GM12874 (cell line): ENCODE data around the gene CCIN.

Experiments
- TF ChIP-seq, protein P1 (sequence below): IDR thresholded peaks from 2 replicates; pipeline ENCODE4 v1.5.1; 2011; ENCODE audit warnings: low read depth, mild to moderate bottlenecking, control low read depth, low read length, moderate library complexity; ENCODE audit not compliant: insufficient read depth

Gene CCIN

GRCh38 chr9:36127652-36128244 is 41.4 kb upstream of the CCIN start:
- TF ChIP-seq, protein P1, sequence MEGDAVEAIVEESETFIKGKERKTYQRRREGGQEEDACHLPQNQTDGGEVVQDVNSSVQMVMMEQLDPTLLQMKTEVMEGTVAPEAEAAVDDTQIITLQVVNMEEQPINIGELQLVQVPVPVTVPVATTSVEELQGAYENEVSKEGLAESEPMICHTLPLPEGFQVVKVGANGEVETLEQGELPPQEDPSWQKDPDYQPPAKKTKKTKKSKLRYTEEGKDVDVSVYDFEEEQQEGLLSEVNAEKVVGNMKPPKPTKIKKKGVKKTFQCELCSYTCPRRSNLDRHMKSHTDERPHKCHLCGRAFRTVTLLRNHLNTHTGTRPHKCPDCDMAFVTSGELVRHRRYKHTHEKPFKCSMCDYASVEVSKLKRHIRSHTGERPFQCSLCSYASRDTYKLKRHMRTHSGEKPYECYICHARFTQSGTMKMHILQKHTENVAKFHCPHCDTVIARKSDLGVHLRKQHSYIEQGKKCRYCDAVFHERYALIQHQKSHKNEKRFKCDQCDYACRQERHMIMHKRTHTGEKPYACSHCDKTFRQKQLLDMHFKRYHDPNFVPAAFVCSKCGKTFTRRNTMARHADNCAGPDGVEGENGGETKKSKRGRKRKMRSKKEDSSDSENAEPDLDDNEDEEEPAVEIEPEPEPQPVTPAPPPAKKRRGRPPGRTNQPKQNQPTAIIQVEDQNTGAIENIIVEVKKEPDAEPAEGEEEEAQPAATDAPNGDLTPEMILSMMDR: no peak

- TF ChIP-seq, protein P1: no peak
Measured at GRCh38 chr9:36128349-36128748, 40.8 kb upstream of the CCIN start.

GRCh38 chr9:36129139-36129538 is 40.0 kb upstream of the CCIN start:
- TF ChIP-seq, protein P1: no peak

DNA sequence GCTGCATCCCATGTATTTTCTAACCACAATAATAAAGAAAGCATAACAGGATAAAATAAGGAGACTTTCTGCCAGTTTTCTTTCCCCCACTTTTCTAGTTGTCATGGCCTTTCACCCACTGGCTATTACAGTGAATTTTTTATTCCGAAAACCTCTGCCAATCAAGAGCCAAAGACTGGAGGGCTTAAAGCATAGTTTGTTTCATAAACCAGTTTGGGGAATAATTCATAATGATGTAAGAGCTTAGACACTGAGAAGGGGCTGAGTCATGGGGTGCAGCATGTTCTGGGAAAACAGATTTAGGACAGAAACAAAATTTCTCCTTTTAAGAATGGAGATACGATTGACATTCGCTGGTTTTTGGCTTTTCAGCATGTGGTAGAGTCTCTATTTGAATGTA is 37.1 kb upstream of the CCIN start:
- TF ChIP-seq, protein P1: no peak

GRCh38 chr9:36134761-36135505 is 34.3 kb upstream of the CCIN start:
- TF ChIP-seq, protein P1: no peak

DNA sequence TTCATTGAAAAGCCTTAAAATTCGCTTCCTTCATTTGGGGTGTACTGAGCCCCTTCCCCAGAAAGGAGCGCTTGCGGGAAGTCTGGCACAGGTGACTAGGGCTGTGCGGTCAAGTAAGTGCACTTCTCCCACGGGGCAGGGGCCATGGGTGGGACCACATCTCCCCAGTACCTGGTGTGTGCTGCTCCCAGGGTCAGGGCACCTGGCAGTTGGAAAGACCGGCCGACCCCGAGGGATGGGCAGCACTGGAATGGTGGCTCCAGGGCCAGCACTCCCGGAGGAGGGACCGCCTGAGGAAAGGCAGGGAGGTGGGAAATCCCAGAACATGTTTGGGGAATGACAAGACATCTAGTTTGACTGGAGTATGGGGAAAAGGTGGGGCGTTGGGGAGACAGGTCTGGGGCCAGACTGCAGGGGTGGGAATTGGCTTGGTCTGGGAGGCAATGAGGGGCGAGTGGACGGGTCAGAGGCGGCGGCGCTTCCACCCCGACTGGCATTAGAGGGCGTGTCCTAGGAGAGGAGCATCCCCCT is 33.4 kb upstream of the CCIN start:
- TF ChIP-seq, protein P1: no peak

DNA sequence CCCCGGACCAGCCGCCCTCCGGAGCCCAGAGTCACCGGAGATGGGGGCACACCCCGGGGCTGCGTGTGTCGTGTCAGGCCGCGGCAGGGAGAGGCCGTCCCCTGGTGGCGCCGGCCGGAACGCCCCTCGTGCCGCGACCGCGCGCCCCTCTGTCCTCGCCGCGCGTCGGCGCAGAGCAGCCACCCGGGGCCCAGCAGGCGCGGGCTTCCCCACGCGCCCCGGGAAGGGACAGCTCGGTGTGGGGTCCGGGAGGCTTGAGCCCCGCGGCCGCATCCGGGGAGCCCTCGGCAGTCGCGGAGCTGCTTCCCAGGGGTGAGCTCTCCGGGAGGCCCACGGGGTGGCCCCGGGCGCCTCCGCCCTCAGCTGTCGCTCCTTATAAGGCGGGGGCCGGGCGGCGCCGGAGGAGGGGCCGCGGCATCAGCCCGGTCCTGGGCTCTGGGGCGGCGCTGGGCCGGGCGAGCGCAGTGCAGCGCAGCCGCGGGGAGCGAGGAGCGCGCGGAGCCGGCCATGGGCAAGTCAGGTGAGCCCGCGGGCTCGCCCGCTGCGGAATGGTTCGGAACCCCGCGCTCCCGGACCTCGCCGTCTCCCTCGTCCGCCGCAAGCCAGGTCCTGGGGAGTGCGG is 32.8 kb upstream of the CCIN start, which contains the start of gene GLIPR2:
Gene GLIPR2, plus strand, starts transcription at position 462 of the 622 bp plus-strand sequence. Its CDS starts 46 bp downstream, at position 508.
- TF ChIP-seq, protein P1: no peak
